Tongue (tissue), 2 donors: ENCODE data around the gene CCDC14. TPM values are rescaled to one million over a fixed set of nuclear protein-coding genes. Genes with fewer than 3 reads are reported as not detected.
A peak's percentile ranks its signal among the peaks of the same experiment; 100 is the strongest.
"Not testable (repeated sequence)": the region's sequence is repeated elsewhere in the genome, so short reads cannot be mapped to it uniquely, and the experiment has no call there.

Source experiments
- DNase-seq: peaks from one replicate; pipeline ENCODE4 v3.0.0-alpha.2; 2015
- total RNA-seq: library from RNA; depleted of rRNA; stranded (reverse); fragments of >200 nt; gene quantifications from one replicate; pipeline ENCODE4 v1.2.3, GENCODE V29; 2014

CCDC14 gene
- total RNA-seq, 1 donor from 2014 or later: 71.7 TPM

DNA sequence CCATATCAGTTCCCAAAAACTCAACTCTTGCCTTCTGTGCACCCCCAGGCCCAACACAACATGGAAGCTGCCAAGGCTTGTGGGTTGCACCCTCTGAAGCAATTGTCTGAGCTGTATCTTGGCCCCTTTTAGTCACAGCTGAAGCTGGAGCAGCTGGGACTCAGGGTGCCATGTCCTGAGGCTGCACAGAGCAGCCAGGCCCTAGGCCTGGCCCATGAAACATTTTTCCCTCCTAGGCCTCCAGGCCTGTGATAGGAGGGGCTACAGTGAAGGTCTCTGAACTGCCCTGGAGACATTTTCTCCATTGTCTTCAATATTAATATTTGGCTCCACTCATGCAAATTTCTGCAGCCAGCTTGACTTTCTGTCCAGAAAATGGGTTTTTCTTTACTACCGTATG is 68.8 kb downstream of the CCDC14 start:
- DNase-seq: no peak

DNA sequence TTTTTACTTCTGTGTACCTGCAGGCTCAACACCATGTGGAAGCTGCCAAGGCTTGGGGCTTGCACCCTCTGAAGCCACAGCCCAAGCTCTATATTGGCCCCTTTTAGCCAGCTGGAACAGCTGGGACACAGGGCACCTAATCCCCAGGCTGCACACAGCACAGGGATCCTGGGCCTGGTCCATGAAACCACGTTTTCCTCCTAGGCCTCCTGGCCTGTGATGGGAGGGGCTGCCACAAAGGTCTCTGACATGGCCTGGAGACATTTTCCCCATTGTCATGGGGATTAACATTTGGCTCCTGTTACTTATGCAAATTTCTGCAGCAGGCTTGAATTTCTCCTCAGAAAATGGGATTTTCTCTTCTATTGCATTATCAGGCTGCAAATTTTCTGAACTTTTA is 70.0 kb downstream of the CCDC14 start:
- DNase-seq: not testable (repeated sequence)

DNA sequence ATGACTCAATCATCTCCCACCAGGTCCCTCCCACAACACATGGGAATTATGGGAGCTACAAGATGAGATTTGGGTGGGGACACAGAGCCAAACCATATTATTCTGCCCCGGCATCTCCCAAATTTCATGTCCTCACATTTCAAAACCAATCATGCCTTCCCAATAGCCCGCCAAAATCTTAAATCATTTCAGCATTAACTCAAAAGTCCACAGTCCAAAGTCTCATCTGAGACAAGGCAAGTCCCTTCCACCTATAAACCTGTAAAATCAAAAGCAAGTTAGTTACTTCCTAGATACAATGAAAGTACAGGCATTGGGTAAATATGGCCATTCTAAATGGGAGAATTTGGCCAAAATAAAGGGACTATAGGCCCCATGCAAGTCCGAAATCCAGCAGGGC is 70.9 kb downstream of the CCDC14 start:
- not testable (repeated sequence) for DNase-seq

DNA sequence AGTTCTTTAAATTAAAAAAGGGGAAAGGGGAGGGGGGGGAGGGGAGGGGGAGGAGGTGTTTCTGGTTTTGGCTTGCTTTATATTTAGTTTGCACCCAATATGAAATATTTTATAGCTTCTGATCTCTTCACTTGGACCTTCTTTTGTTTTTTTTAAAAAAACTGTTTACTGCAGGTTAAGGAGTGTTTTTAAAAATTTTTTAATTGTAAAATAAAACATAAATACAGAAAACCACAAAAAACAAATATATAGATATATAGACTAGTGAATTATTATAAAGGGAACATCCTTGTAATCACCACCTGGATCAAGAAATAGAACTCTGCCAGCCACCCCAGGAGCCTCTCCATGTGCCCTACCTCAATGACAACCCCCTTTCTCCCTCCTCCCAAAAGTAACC is 76.0 kb downstream of the CCDC14 start:
- no peak for DNase-seq

DNA sequence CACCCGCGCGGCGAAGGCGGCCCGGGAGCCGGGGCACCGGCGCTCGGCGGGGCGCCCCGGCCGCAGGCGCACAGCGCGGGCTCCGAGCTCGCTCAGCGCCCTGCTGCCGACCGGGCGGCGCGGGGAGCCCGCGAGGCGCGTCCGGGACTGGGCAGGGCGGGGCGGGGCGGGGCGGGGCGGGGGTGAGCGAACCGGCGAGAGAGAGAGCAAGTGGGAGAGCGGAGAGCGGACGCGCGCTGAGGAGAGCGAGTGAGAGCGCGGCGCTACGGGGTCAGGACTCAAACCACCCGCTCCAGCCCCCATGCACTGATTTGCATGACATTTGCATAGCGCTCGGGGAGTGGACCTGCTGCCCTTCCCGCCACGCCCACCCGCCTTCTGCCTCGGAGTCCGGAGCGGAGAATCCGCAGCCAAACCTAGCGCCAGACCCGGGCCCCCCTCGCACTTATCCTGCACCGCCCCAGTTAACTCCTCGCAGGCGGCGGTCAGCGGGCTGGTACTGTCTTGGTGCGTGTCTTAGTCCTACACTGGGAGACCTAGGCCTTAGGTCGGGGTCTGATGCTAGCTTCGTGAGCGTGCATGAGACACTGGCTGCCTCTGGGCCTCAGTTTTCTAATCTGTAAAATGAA is 76.7 kb downstream of the CCDC14 start, which contains the start of gene MYLK:
MYLK (minus strand) TSS at position 130 of the 629 bp plus-strand sequence. CDS start 90,491 bp downstream, outside the sequence.
- peak; percentile 87 for DNase-seq

DNA sequence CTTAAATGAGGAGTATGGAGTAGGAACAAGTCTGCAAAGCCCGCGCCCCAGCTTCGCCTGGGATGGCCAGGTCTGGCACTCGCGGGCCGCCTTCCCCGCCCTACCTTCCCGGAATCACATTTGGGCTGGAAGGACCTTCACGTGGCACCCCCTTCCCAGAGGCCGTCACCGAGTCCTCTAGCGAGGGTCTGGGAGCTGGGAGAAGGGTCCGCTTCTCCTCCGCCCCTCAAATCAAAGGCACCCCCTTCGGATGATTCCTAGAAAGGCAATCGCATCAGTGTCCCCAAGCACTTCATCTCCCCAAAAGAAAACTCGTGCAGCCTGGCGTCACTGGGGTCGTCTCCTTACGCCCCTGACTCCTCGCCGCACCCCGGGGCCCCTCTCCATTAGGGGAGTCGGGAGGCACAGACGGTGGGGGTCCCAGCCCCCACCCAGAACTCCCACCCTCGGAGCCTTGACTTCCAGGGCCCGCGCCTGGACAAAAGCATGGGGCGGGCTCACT is 77.3 kb downstream of the CCDC14 start:
- peak; percentile 38 for DNase-seq

DNA sequence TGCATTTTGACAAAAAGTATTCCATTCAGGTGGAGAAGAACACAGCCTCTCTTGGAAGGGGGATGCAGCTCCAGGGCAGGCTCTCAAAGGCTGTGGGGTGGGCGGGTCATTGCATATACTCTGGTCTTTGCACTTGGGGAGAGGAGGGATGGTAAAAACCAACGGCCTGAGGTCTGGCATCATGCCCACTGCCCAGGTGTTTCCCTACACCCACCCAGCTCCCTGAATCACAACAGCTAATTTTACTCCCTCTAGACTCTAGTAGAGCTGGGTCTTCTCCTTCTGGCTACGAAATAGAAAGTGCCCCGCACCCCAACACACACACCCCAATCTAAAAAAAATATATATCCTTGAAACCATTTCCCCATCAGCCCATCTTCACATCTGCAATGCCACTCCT is 77.9 kb downstream of the CCDC14 start:
- DNase-seq: no peak

DNA sequence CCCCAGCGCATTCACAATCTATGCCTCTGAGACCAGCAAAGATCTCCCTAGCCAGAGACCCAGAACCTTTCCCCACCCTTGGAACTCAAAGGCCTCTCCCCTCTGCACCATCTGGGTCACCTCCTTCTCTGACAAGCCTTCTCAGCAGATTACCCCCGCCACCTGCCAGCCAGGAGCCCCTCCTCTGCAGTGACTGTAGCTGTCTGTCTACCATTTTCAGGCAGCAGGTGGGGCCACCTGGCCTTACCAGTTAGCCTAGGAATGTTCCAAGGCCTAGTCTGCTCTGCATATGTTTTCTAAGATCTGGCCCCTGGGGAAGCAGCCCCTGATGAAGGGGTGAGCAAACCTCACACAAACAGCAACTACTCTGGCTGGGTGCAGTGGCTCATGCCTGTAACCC is 79.3 kb downstream of the CCDC14 start:
- DNase-seq: no peak

DNA sequence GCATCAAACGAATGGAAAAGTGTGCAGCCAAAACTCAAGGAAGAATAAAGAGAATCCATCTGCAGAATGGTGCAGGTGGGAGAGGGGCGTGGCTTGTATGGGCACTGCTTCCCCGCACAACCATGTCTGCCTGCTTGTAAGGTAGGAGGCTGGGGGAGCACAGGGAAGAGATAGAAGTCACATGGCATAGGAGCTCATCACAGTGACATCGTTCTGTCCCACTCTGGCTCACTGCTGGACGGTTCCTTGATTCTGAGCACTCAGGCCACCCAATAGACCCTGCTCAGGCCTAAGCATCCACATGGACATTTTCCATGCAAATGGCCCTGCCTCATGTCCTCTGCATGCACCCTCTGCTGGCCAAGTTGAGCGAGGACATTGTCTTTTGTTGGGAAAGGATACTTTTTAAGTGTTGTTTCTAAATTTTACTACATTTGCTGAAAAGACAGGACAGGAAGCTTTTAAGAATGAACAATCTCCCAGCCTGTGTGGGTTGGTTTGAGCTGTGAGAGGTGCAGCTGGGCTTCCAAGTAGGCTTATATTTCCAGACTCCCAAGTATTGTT is 79.9 kb downstream of the CCDC14 start:
- DNase-seq: peak; percentile 19

DNA sequence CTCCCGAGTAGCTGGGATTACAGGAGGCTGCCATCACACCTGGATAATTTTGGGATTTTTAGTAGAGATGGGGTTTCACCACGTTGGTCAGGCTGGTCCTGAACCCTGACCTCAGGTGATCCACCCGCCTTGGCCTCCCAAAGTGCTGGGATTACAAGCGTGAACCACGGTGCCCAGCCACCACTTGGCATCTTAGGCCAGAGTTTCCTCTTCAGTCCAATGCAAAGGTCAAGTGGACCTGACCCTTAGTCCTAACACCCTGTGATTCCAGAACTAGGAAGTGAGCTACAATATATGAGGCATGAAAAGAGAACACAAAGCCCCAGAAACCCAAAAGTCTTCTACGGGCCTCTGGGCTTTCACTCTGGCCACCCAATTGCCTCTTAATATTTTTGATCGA is 82.2 kb downstream of the CCDC14 start:
- no peak for DNase-seq

DNA sequence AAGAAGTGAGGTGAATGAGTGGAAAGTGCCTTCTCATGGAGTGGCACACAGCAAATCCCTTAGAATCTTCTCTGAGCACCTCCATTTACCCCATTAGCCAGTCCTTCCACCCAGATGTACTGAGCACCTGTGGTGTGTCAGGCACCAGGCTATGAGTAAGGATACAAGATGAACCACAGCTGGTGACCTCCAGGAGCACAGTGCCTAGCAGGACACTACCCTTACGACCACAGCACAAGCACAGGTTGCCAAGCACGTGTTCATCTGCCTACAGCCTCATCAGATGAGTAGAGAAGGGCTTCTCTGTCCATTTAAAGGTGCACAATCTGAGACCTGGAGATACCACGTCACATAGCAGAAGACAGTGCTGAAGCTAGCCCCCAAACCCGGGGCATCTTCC is 83.1 kb downstream of the CCDC14 start:
- no peak for DNase-seq

DNA sequence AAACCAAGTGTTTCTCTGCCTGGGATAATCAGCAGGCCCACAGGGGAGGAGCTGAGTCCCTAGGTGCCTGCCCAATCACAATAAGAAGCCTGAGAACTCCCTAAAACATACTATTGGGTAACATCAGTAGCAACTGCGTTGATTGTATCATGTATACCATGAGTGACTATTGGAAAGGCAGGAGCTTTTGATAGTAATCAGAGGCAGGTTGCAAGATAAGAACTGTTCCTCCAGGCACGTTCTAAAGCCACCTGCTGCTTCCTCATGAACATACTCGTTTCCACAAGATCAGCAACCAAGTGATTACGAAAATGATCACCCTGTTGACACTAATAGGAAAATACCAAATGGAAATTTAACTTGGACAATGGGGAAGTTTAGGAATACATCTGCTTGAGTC is 83.6 kb downstream of the CCDC14 start:
- DNase-seq: no peak

DNA sequence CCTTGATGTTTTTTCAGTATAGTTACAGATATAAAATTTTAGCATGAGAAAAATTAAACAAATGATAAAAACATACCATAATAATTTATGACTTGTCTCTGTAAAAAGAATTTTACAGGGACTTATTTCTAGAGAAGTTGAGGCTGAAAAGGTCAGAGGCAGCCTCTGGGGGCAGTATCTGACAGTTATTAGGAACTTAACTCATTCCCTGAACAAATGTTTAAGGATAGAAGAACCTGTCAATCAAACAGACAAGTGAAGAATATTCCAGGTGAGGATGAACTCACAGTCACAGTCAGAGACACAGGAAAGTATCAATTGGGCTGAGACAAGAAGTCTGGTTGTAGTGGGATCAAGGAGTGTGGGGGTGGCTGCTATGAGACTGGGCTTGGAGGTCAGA is 84.2 kb downstream of the CCDC14 start:
- DNase-seq: no peak

DNA sequence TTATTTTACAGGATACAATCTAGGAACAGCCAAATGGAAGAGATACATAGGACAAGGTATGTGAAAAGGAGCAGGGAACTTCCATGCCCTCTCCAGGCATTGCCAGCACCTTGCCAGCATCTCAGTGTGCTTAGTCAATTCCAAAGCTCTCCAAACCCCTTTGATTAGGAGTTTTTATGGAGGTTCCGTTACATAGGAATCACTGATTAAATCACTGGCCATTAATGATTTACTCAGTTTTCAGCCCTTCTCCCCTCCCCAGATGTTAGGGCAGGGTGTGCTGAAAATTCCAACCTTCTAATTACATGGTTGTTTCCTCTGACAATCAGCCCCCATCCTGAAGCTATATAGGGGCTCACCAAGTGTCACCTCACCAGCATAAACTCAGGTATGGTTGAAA is 88.4 kb downstream of the CCDC14 start:
- DNase-seq: no peak

DNA sequence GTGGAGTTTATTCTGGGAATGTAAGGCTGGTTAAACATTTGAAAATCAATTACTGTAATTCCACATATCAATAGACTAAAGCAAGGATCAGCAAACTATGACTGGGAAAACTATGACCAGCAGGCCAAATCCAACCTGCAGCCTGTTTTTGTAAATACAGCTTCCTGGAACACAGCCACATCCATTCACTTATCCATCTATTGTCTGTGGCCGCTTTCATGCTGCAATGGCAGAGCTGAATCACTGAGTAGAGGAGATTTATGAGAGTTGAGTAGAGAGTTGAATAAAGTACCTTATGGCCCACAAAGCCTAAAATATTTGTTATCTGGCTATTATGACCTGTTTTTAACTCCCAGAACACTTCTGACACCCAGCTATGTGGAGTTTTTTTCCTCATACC is 89.1 kb downstream of the CCDC14 start:
- no peak for DNase-seq

DNA sequence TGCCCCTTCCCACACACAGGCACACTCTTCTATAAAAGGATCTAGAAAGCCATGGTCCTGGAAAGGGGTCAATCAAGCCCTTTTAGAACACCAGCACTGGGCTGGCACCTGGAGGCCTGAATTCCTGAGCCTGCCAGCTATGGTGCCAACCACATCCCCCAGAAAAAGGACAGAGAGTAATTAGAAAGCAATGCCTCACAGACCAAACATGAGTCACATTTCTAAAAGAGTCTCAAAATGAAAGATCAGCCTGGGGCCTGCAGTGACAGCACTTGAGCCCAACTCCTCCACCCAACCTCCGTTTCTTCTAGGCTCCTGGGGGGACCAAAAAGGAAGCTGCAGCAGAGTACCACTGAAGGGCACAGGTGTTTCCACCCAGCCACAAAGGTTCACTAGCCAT is 91.0 kb downstream of the CCDC14 start:
- no peak for DNase-seq

DNA sequence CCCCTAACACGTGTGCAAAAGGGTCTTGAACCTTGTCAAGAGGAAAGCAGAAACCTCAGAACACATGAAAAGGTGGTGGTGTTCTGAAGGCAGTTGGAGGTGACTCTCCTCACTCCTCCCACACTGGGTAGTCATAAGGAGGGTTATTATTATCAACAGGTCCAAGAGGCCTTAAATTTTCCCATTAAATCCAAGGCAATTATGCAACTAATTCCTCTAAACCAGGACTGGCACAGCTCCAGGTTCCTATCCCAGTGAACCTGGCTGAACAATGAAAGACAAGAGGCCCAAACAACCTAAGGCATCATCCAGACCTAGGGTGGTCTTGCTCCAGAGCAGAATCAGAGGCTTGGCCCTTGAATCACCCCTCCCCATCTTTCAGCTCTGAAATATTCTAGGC is 91.9 kb downstream of the CCDC14 start:
- DNase-seq: no peak

DNA sequence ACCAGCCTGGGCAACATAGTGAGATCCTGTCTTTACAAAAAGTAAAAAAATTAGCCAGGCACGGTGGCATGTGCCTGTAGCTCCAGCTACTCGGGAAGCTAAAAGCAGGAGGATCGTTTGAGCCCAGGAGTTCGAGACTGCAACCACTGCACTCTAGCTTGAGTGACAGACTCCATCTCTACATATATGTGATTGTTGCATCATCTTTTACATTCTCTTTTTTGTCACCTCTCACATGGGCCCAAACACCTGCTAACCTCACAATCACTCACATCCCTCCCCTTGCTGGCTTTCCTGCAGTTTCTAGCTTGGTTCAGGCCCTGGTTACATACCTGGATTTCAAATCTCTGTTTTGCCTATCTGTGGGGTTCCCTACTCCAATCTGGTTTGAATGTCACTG is 96.3 kb downstream of the CCDC14 start:
- DNase-seq: no peak

Other genes starting within 250 kb of the CCDC14 start
- gene MYLK, start 76.9 kb downstream of the CCDC14 start, total RNA-seq: 52.5 TPM
- gene ROPN1, start 30.9 kb upstream of the CCDC14 start, total RNA-seq: not detected
- gene KALRN, start 72.1 kb upstream of the CCDC14 start, total RNA-seq: 37.3 TPM